Activated CD4-positive, alpha-beta T cell treated with anti-CD3 and anti-CD28 coated beads, Interleukin-2, amount 10 ng/mL, durations not matched to agents 24 days and 14 days (primary cell): ENCODE data around the gene NEDD8. TPM values are rescaled to one million over a fixed set of nuclear protein-coding genes. Genes with fewer than 3 reads are reported as not detected.
"Not testable (repeated sequence)": the region's sequence is repeated elsewhere in the genome, so short reads cannot be mapped to it uniquely, and the experiment has no call there.

Experiments
- DNase-seq: peaks from one replicate; pipeline ENCODE4 v3.0.0; 2022
- H3K27ac Mint-ChIP-seq: one replicate; pipeline ENCODE4 v1.8.0; 2022; ENCODE audit warnings: mild to moderate bottlenecking, mixed read lengths
- H3K27me3 Mint-ChIP-seq: one replicate; pipeline ENCODE4 v1.8.0; 2022; ENCODE audit warnings: mixed read lengths
- H3K36me3 Mint-ChIP-seq: one replicate; pipeline ENCODE4 v1.8.0; 2022; ENCODE audit warnings: low read depth, mild to moderate bottlenecking, mixed read lengths
- H3K4me1 Mint-ChIP-seq: one replicate; pipeline ENCODE4 v1.8.0; 2021; ENCODE audit warnings: mixed read lengths
- H3K4me3 Mint-ChIP-seq: one replicate; pipeline ENCODE4 v1.8.0; 2022; ENCODE audit warnings: mild to moderate bottlenecking, moderate library complexity, mixed read lengths
- H3K9me3 Mint-ChIP-seq: one replicate; pipeline ENCODE4 v1.8.0; 2021; ENCODE audit warnings: mixed read lengths
- intact Hi-C: fragments of 100-400 bp; cut with micrococcal nuclease; formaldehyde crosslinking; loops from one replicate; pipeline ENCODE4 v1.15.1; 2023
- total RNA-seq: library from RNA; stranded (reverse); gene quantifications from 2 replicates; pipeline ENCODE4 v1.2.3, GENCODE V29; 2022

The NEDD8 gene
- total RNA-seq, 1 donor from 2014 or later, result 190 TPM

- intact Hi-C loops, result loop anchor here (2.0 kb wide), 1 partner anchor 81 kb away; no protein-coding TSS in a partner anchor
- Mint-ChIP-seq H3K27ac (peak within 1 kb of the TSS; percentile 96), H3K4me1 (peaks cover 43% of the 10 kb centered on the region), H3K9me3 (no peaks in the 10 kb centered on the region), H3K27me3 (peaks cover 2% of the 10 kb centered on the region), H3K36me3 (peaks cover 38% of the 10 kb centered on the region), H3K4me3 (peak within 1 kb of the TSS; percentile 93)
- peak; percentile 96 for DNase-seq
Measured at GRCh38 chr14:24215495-24216344, 16.4 kb downstream of the NEDD8 start, which contains the start of gene MDP1. MDP1 (minus strand) TSS chr14:24216066; CDS start chr14:24215955, 111 bp downstream.

GRCh38 chr14:24213866-24214662, 18.1 kb downstream of the NEDD8 start:
- Mint-ChIP-seq H3K36me3 (peaks cover 50% of the 10 kb centered on the region), H3K4me3 (peak overlapping the region; percentile 93), H3K27ac (peak overlapping the region; percentile 96), H3K4me1 (peaks cover 47% of the 10 kb centered on the region), H3K27me3 (peaks cover 2% of the 10 kb centered on the region), H3K9me3 (no peaks in the 10 kb centered on the region)
- no peak for DNase-seq
- intact Hi-C loops, result loop anchor here (1.0 kb wide), 9 partner anchors 18 to 100 kb away; partner anchors contain the start of genes DCAF11, DHRS1, EMC9 and GMPR2

GRCh38 chr14:24212924-24213865, 19.0 kb downstream of the NEDD8 start, which contains the start of gene CHMP4A:
CHMP4A (minus strand) TSS chr14:24213488; CDS start chr14:24213439, 49 bp downstream.
- peak within 1 kb of the TSS; percentile 96 for H3K27ac Mint-ChIP-seq
- DNase-seq, result peak; percentile 99
- H3K4me3 Mint-ChIP-seq, result peak within 1 kb of the TSS; percentile 93
- H3K36me3 Mint-ChIP-seq, result peaks cover 53% of the 10 kb centered on the region
- peaks cover 2% of the 10 kb centered on the region for H3K27me3 Mint-ChIP-seq
- intact Hi-C loops, result loop anchor here (1.0 kb wide), 9 partner anchors 18 to 99 kb away; partner anchors contain the start of genes DCAF11, DHRS1, EMC9 and GMPR2
- peaks cover 49% of the 10 kb centered on the region for H3K4me1 Mint-ChIP-seq
- no peaks in the 10 kb centered on the region for H3K9me3 Mint-ChIP-seq

GRCh38 chr14:24211311-24211710, 20.9 kb downstream of the NEDD8 start:
- Mint-ChIP-seq H3K4me1 (peaks cover 51% of the 10 kb centered on the region), H3K4me3 (peak overlapping the region; percentile 93), H3K36me3 (peaks cover 61% of the 10 kb centered on the region), H3K9me3 (no peaks in the 10 kb centered on the region), H3K27me3 (peaks cover 2% of the 10 kb centered on the region), H3K27ac (peak overlapping the region; percentile 96)
- no peak for DNase-seq
- intact Hi-C loops, result no loop called here

GRCh38 chr14:24207625-24208024, 24.5 kb downstream of the NEDD8 start:
- peaks cover 73% of the 10 kb centered on the region for H3K36me3 Mint-ChIP-seq
- H3K4me3 Mint-ChIP-seq, result no peak overlapping the region
- peaks cover 5% of the 10 kb centered on the region for H3K9me3 Mint-ChIP-seq
- no peak overlapping the region for H3K27ac Mint-ChIP-seq
- DNase-seq, result no peak
- peaks cover 32% of the 10 kb centered on the region for H3K4me1 Mint-ChIP-seq
- intact Hi-C loops, result no loop called here
- H3K27me3 Mint-ChIP-seq, result no peaks in the 10 kb centered on the region

- H3K4me1 Mint-ChIP-seq, result peaks cover 29% of the 10 kb centered on the region
- no peak overlapping the region for H3K4me3 Mint-ChIP-seq
- H3K9me3 Mint-ChIP-seq, result peaks cover 6% of the 10 kb centered on the region
- H3K27ac Mint-ChIP-seq, result no peak overlapping the region
- intact Hi-C loops, result no loop called here
- peaks cover 78% of the 10 kb centered on the region for H3K36me3 Mint-ChIP-seq
- H3K27me3 Mint-ChIP-seq, result no peaks in the 10 kb centered on the region
- no peak for DNase-seq
Measured at GRCh38 chr14:24207104-24207551, 25.0 kb downstream of the NEDD8 start.

- no peak for DNase-seq
- intact Hi-C loops, result no loop called here
- Mint-ChIP-seq H3K27ac (no peak overlapping the region), H3K36me3 (peaks cover 81% of the 10 kb centered on the region), H3K9me3 (peaks cover 9% of the 10 kb centered on the region), H3K27me3 (no peaks in the 10 kb centered on the region), H3K4me1 (peaks cover 25% of the 10 kb centered on the region), H3K4me3 (no peak overlapping the region)
Measured at GRCh38 chr14:24206260-24207103, 25.7 kb downstream of the NEDD8 start.

- intact Hi-C loops, result no loop called here
- Mint-ChIP-seq H3K27ac (no peak overlapping the region), H3K9me3 (peaks cover 11% of the 10 kb centered on the region)
Measured at GRCh38 chr14:24204163-24205146, 27.7 kb downstream of the NEDD8 start.

GRCh38 chr14:24203249-24203886, 28.8 kb downstream of the NEDD8 start:
- DNase-seq, H3K27me3 Mint-ChIP-seq, intact Hi-C loops, H3K4me3 Mint-ChIP-seq, H3K27ac Mint-ChIP-seq: not testable (repeated sequence)
- Mint-ChIP-seq H3K4me1 (peaks cover 28% of the 10 kb centered on the region), H3K9me3 (peaks cover 11% of the 10 kb centered on the region), H3K36me3 (peaks cover 81% of the 10 kb centered on the region)

More at GRCh38 chr14:24204163-24205146, 27.7 kb downstream of the NEDD8 start:
- peaks cover 77% of the 10 kb centered on the region for H3K36me3 Mint-ChIP-seq
- H3K4me1 Mint-ChIP-seq, result peaks cover 21% of the 10 kb centered on the region
- H3K4me3 Mint-ChIP-seq, result no peak overlapping the region
- DNase-seq, result no peak
- no peaks in the 10 kb centered on the region for H3K27me3 Mint-ChIP-seq

GRCh38 chr14:24202538-24202937, 29.6 kb downstream of the NEDD8 start:
- peaks cover 11% of the 10 kb centered on the region for H3K9me3 Mint-ChIP-seq
- intact Hi-C loops, H3K4me3 Mint-ChIP-seq, H3K27ac Mint-ChIP-seq, DNase-seq, H3K27me3 Mint-ChIP-seq: not testable (repeated sequence)
- H3K36me3 Mint-ChIP-seq, result peaks cover 76% of the 10 kb centered on the region
- H3K4me1 Mint-ChIP-seq, result peaks cover 29% of the 10 kb centered on the region
